Measurements from ENCODE around the gene ARHGEF40. TPM values are rescaled to one million over a fixed set of nuclear protein-coding genes. Genes with fewer than 3 reads are reported as not detected.

The ARHGEF40 gene
- total RNA-seq, 1 donor from 2014 or later = not detected

GRCh38 chr14:21057803-21058675 lies 12.1 kb upstream of the ARHGEF40 start, which contains the start of gene RNASE8:
RNASE8 (plus strand) TSS chr14:21057822; CDS start chr14:21057893, 71 bp downstream.
- H3K4me3 Mint-ChIP-seq = no peak within 1 kb of the TSS

DNA sequence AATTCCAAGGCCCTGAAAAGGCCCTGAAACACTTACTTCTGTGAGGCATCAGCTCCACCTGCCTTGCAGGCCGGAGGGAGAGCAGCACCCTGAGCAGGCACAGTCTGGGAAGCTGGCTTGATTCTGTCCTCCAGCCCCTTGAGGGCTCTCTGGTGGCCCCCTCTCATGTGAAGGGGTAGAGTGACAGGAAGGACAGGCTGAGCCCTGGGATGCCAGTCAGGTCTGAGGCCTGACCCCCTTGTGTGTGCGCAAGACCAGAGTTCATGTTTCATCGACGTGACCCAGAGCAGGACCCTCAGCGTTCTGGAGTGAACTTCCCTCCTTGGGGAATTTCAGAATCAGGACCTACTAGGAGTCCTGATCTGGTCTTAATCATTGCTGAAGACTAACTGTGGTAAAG lies 11.2 kb upstream of the ARHGEF40 start:
- Mint-ChIP-seq H3K4me1 (ENCODE audit: low read depth) (no peaks in the 10 kb centered on the region), H3K27me3 (ENCODE audit: insufficient read depth) (peaks cover 37% of the 10 kb centered on the region), H3K9me3 (no peaks in the 10 kb centered on the region), H3K36me3 (ENCODE audit: low read depth) (no peaks in the 10 kb centered on the region), H3K27ac (no peak overlapping the region), H3K4me3 (no peak overlapping the region)
- intact Hi-C loops (cut with micrococcal nuclease) = no loop called here
- no peak for DNase-seq (ENCODE audit: low spot score)

More at GRCh38 chr14:21057803-21058675, 12.1 kb upstream of the ARHGEF40 start, which contains the start of gene RNASE8:
- no peaks in the 10 kb centered on the region for H3K4me1 Mint-ChIP-seq (ENCODE audit: low read depth)
- H3K27ac Mint-ChIP-seq = no peak within 1 kb of the TSS
- DNase-seq (ENCODE audit: low spot score) = no peak
- no peaks in the 10 kb centered on the region for H3K36me3 Mint-ChIP-seq (ENCODE audit: low read depth)
- intact Hi-C loops (cut with micrococcal nuclease) = loop anchor here (1.0 kb wide), 1 partner anchor 44 kb away; no protein-coding TSS in a partner anchor
- H3K9me3 Mint-ChIP-seq = no peaks in the 10 kb centered on the region
- H3K27me3 Mint-ChIP-seq (ENCODE audit: insufficient read depth) = peaks cover 31% of the 10 kb centered on the region

- Mint-ChIP-seq H3K4me1 (ENCODE audit: low read depth) (no peaks in the 10 kb centered on the region), H3K36me3 (ENCODE audit: low read depth) (no peaks in the 10 kb centered on the region), H3K4me3 (no peak overlapping the region), H3K9me3 (no peaks in the 10 kb centered on the region), H3K27ac (no peak overlapping the region), H3K27me3 (ENCODE audit: insufficient read depth) (peaks cover 35% of the 10 kb centered on the region)
- intact Hi-C loops (cut with micrococcal nuclease) = no loop called here
- no peak for DNase-seq (ENCODE audit: low spot score)
Observed at GRCh38 chr14:21059842-21060613, 10.1 kb upstream of the ARHGEF40 start.

- intact Hi-C loops (cut with micrococcal nuclease) = no loop called here
- DNase-seq (ENCODE audit: low spot score) = no peak
- Mint-ChIP-seq H3K36me3 (ENCODE audit: low read depth) (no peaks in the 10 kb centered on the region), H3K4me3 (no peak overlapping the region), H3K4me1 (ENCODE audit: low read depth) (no peaks in the 10 kb centered on the region), H3K9me3 (no peaks in the 10 kb centered on the region), H3K27me3 (ENCODE audit: insufficient read depth) (peaks cover 40% of the 10 kb centered on the region), H3K27ac (no peak overlapping the region)
Observed at GRCh38 chr14:21060614-21061346, 9.3 kb upstream of the ARHGEF40 start.

DNA sequence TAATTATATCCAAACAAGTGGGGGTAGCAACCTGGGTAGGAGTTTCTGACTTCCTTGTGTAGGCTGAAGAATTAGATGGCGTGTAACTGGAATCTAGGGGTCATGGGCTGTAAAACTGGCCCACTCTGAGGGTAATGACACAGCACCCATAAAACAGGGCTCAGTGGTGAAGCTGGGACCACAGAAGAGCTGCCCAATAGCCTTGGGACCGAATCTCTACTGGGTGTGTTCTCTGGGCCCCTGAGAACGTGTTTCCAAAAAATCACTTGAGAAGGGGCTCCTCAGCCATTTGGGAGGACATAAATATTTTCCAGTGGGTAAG lies 8.8 kb upstream of the ARHGEF40 start:
- H3K27ac Mint-ChIP-seq = no peak overlapping the region
- no peak for DNase-seq (ENCODE audit: low spot score)
- H3K36me3 Mint-ChIP-seq (ENCODE audit: low read depth) = no peaks in the 10 kb centered on the region
- H3K4me3 Mint-ChIP-seq = no peak overlapping the region
- H3K9me3 Mint-ChIP-seq = no peaks in the 10 kb centered on the region
- peaks cover 43% of the 10 kb centered on the region for H3K27me3 Mint-ChIP-seq (ENCODE audit: insufficient read depth)
- H3K4me1 Mint-ChIP-seq (ENCODE audit: low read depth) = no peaks in the 10 kb centered on the region
- intact Hi-C loops (cut with micrococcal nuclease) = no loop called here

DNA sequence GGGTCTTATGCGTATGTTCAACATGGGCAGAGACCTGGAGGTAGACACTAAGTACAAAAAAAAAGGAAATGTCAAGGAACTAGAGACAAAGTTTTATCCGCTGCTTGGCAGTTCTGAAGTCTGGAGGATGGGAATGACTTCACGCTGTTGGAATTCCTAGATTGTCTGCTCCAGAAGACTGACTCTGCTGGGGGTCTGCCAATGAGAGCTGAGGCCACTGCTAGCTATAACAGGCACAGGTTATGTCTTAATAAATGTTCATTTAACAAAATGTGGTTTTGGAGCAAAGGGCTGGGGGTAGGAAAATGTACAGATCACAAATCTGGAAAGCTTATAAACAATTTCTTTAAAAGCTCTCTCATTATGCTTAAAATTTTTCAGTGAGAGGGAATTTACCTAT lies 6.6 kb upstream of the ARHGEF40 start:
- intact Hi-C loops (cut with micrococcal nuclease) = no loop called here
- Mint-ChIP-seq H3K9me3 (no peaks in the 10 kb centered on the region), H3K27ac (no peak overlapping the region), H3K36me3 (ENCODE audit: low read depth) (no peaks in the 10 kb centered on the region), H3K27me3 (ENCODE audit: insufficient read depth) (peaks cover 57% of the 10 kb centered on the region), H3K4me3 (no peak overlapping the region), H3K4me1 (ENCODE audit: low read depth) (peaks cover 2% of the 10 kb centered on the region)
- DNase-seq (ENCODE audit: low spot score) = no peak

DNA sequence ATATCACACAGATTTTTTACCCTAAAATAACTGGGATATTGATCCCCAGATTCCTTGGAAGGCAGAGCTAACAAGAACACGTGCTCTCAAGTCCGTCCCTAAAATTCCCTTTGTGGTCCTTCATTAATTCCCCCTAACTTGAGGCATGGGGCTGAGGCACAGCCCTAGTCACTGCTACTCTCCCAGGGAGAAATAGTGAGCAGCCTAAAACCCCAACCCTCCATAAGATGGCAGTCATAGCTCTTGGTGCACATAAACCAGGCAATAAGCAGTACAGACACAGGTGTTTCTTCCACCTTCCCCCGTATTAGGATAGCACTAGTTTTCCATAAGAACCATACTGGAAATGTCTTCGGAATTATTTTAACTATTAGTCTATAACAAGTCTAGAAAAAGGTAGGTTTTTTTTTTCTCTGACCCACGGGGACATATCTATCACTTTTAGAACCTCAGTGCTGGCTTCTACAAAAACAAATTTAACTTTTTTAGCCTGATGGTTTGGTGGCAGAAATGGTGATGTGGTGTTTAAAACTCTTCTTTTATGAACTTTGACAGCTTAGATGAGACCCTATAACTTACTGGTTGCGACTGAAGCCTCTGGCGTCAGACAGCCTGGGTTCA lies 3.1 kb upstream of the ARHGEF40 start:
- no peak for DNase-seq (ENCODE audit: low spot score)
- Mint-ChIP-seq H3K9me3 (no peaks in the 10 kb centered on the region), H3K36me3 (ENCODE audit: low read depth) (no peaks in the 10 kb centered on the region), H3K27ac (no peak overlapping the region), H3K4me1 (ENCODE audit: low read depth) (peaks cover 25% of the 10 kb centered on the region), H3K27me3 (ENCODE audit: insufficient read depth) (peaks cover 71% of the 10 kb centered on the region), H3K4me3 (no peak overlapping the region)
- intact Hi-C loops (cut with micrococcal nuclease) = loop anchor here (1.0 kb wide), 1 partner anchor 25 kb away; no protein-coding TSS in a partner anchor

- H3K27me3 Mint-ChIP-seq (ENCODE audit: insufficient read depth) = peaks cover 70% of the 10 kb centered on the region
- DNase-seq (ENCODE audit: low spot score) = no peak
- no peaks in the 10 kb centered on the region for H3K9me3 Mint-ChIP-seq
- intact Hi-C loops (cut with micrococcal nuclease) = loop anchor here (1.0 kb wide), 2 partner anchors 19 to 39 kb away; no protein-coding TSS in a partner anchor
- peaks cover 32% of the 10 kb centered on the region for H3K4me1 Mint-ChIP-seq (ENCODE audit: low read depth)
- H3K36me3 Mint-ChIP-seq (ENCODE audit: low read depth) = no peaks in the 10 kb centered on the region
- H3K27ac Mint-ChIP-seq = peak overlapping the region; percentile 29
- H3K4me3 Mint-ChIP-seq = peak overlapping the region; percentile 70
Observed at GRCh38 chr14:21068521-21069387, 1.4 kb upstream of the ARHGEF40 start.

- H3K4me1 Mint-ChIP-seq (ENCODE audit: low read depth) = peaks cover 32% of the 10 kb centered on the region
- H3K36me3 Mint-ChIP-seq (ENCODE audit: low read depth) = no peaks in the 10 kb centered on the region
- no peaks in the 10 kb centered on the region for H3K9me3 Mint-ChIP-seq
- DNase-seq (ENCODE audit: low spot score) = no peak
- intact Hi-C loops (cut with micrococcal nuclease) = no loop called here
- H3K27me3 Mint-ChIP-seq (ENCODE audit: insufficient read depth) = peaks cover 70% of the 10 kb centered on the region
- peak overlapping the region; percentile 70 for H3K4me3 Mint-ChIP-seq
- no peak overlapping the region for H3K27ac Mint-ChIP-seq
Observed at GRCh38 chr14:21069388-21070082, 569 bp upstream of the ARHGEF40 start.

- intact Hi-C loops (cut with micrococcal nuclease) = no loop called here
- peaks cover 66% of the 10 kb centered on the region for H3K27me3 Mint-ChIP-seq (ENCODE audit: insufficient read depth)
- no peaks in the 10 kb centered on the region for H3K9me3 Mint-ChIP-seq
- H3K4me3 Mint-ChIP-seq = peak overlapping the region; percentile 70
- no peak overlapping the region for H3K27ac Mint-ChIP-seq
- no peak for DNase-seq (ENCODE audit: low spot score)
- no peaks in the 10 kb centered on the region for H3K36me3 Mint-ChIP-seq (ENCODE audit: low read depth)
- H3K4me1 Mint-ChIP-seq (ENCODE audit: low read depth) = peaks cover 32% of the 10 kb centered on the region
Observed at GRCh38 chr14:21070610-21071224, 613 bp downstream of the ARHGEF40 start.

Measured in activated T-helper 1 cell treated with anti-CD3 and anti-CD28 coated beads, Interleukin-12 subunit alpha, Interleukin-12 subunit beta, Interleukin-2, Interleukin-4 antibody, amounts not matched to agents 30 ng/mL and 10 ng/mL and 1 ng/mL, durations not matched to agents 14 hours and 24 hours and 36 hours (primary cell).